B cell (primary cell): ENCODE results near the gene RASSF3. TPM values are rescaled to one million over a fixed set of nuclear protein-coding genes. Genes with fewer than 3 reads are reported as not detected.

Experiments
- ATAC-seq: fragments of 200-7000 bp; cut with Tn5 transposase; one replicate; pipeline ENCODE4 v1.10.0; 2021; ENCODE audit warnings: low read depth, mild to moderate bottlenecking, moderate number of reproducible peaks, moderate library complexity
- CTCF ChIA-PET: fragments of 350-600 bp; sonication (Branson Sonifier 250); formaldehyde crosslinking; loops from one replicate; lab custom pipeline; 2021; ENCODE audit warnings: antibody characterized with exemption, inconsistent platforms; lab: Charles Lee
- POLR2A ChIA-PET: fragments of 350-600 bp; sonication (Branson Sonifier 250); formaldehyde crosslinking; loops from one replicate; lab custom pipeline; 2021; ENCODE audit warnings: antibody characterized with exemption; lab: Charles Lee
- DNase-seq: peaks from one replicate; pipeline ENCODE4 v3.0.0; 2013
- H2AFZ ChIP-seq: 2 replicates; pipeline ENCODE4 v1.6.1; 2012; ENCODE audit warnings: mild to moderate bottlenecking, low read depth, low read length; ENCODE audit not compliant: insufficient read depth, poor library complexity, severe bottlenecking
- H3K27ac ChIP-seq, 2 donors: 1 replicate in 1 of 2; 2 replicates in 1 of 2; pipeline ENCODE4 v1.5.1; 2012 to 2013; ENCODE audit warnings: low read length in 2 of 2, mild to moderate bottlenecking in 2 of 2, moderate library complexity in 1 of 2
- H3K27me3 ChIP-seq, 4 experiments: fragments of 200-600 bp in 1 of 4; sonication (generic) in 1 of 4; replicated peaks in 1 of 4; 1 replicate in 2 of 4; 2 replicates in 2 of 4; pipeline versions ENCODE4 v1.6.1 to v1.7.0; 2013 to 2016; ENCODE audit warnings: low read length in 3 of 4, mild to moderate bottlenecking in 2 of 4, mixed read lengths in 1 of 4, moderate library complexity in 1 of 4; ENCODE audit not compliant: insufficient read depth in 4 of 4, control insufficient read depth in 3 of 4; ENCODE audit errors: control extremely low read depth in 1 of 4
- H3K36me3 ChIP-seq, 2 experiments: replicated peaks in 1 of 2; 1 replicate in 1 of 2; 2 replicates in 1 of 2; pipeline versions ENCODE4 v1.6.1 to v1.7.1; 2013; ENCODE audit warnings: low read length in 1 of 2; ENCODE audit not compliant: insufficient read depth in 2 of 2, control insufficient read depth in 1 of 2; ENCODE audit errors: control extremely low read depth in 1 of 2, extremely low read depth in 1 of 2
- H3K4me1 ChIP-seq, 2 donors: fragments of 200-600 bp in 1 of 2; sonication (generic) in 1 of 2; 1 replicate in 1 of 2; 2 replicates in 1 of 2; pipeline versions ENCODE4 v1.5.1 to v1.6.1; 2013 to 2017; ENCODE audit warnings: low read length in 2 of 2; ENCODE audit not compliant: control insufficient read depth in 2 of 2, insufficient read depth in 2 of 2
- H3K4me2 ChIP-seq: replicated peaks from 2 replicates; pipeline ENCODE3; 2012; ENCODE audit warnings: mild to moderate bottlenecking, low read depth, low read length; ENCODE audit not compliant: poor library complexity, severe bottlenecking
- H3K4me3 ChIP-seq, 5 experiments: fragments of 200-600 bp in 1 of 5; sonication (generic) in 1 of 5; 1 replicate in 3 of 5; 2 replicates in 2 of 5; pipeline versions ENCODE4 v1.5.1 to v1.7.0; 2011 to 2016; ENCODE audit warnings: low read length in 4 of 5, mild to moderate bottlenecking in 4 of 5, low read depth in 2 of 5, control low read depth in 1 of 5, moderate library complexity in 1 of 5; ENCODE audit not compliant: insufficient read depth in 1 of 5; ENCODE audit errors: control extremely low read depth in 1 of 5, extremely low read depth in 1 of 5
- H3K79me2 ChIP-seq: fragments of 200-600 bp; sonication (generic); one replicate; pipeline ENCODE4 v1.6.0; 2016; ENCODE audit warnings: low read length; ENCODE audit not compliant: control insufficient read depth, insufficient read depth
- H3K9ac ChIP-seq: fragments of 200-600 bp; sonication (generic); 2 replicates; pipeline ENCODE4 v1.6.1; 2017; ENCODE audit warnings: mild to moderate bottlenecking, low read length, moderate library complexity
- H3K9me3 ChIP-seq, 3 donors: one replicate each; pipeline versions ENCODE4 v1.6.1 to v1.7.1; 2013; ENCODE audit warnings: low read length in 2 of 3; ENCODE audit not compliant: control insufficient read depth in 2 of 3, insufficient read depth in 1 of 3; ENCODE audit errors: control extremely low read depth in 1 of 3
- H4K20me1 ChIP-seq: 2 replicates; pipeline ENCODE4 v1.6.0; 2012; ENCODE audit warnings: mild to moderate bottlenecking, low read length; ENCODE audit not compliant: insufficient read depth, control insufficient read depth, poor library complexity, severe bottlenecking
- H3K27ac Mint-ChIP-seq: one replicate; pipeline ENCODE4 v1.8.0; 2021; ENCODE audit warnings: mixed read lengths
- H3K27me3 Mint-ChIP-seq: one replicate; pipeline ENCODE4 v1.8.0; 2021; ENCODE audit warnings: mixed read lengths
- H3K4me1 Mint-ChIP-seq: one replicate; pipeline ENCODE4 v1.8.0; 2021; ENCODE audit warnings: mixed read lengths
- H3K4me3 Mint-ChIP-seq: one replicate; pipeline ENCODE4 v1.8.0; 2021; ENCODE audit warnings: mixed read lengths
- H3K9me3 Mint-ChIP-seq: one replicate; pipeline ENCODE4 v1.8.0; 2022; ENCODE audit warnings: mixed read lengths; ENCODE audit not compliant: insufficient read depth
- EZH2 ChIP-seq: IDR thresholded peaks from 2 replicates; pipeline ENCODE4 v1.6.1; 2012; ENCODE audit warnings: borderline replicate concordance, low read depth, mild to moderate bottlenecking, moderate library complexity, low read length; ENCODE audit not compliant: insufficient read depth, poor library complexity, severe bottlenecking
- WGBS: methylation state at CpG from one replicate; pipeline ENCODE4 v1.1.5; 2013; ENCODE audit warnings: missing lambda C conversion rate; ENCODE audit not compliant: insufficient coverage; 5-methylcytosine and 5-hydroxymethylcytosine counted together
- intact Hi-C: fragments of 100-400 bp; cut with micrococcal nuclease; formaldehyde crosslinking; loops from one replicate; pipeline ENCODE4 v1.10.0; 2022
- polyA plus RNA-seq: library from polyadenylated mRNA; depleted of rRNA; stranded (reverse); fragments of >200 nt; gene quantifications from 2 replicates; pipeline ENCODE4 v1.2.3, GENCODE V29; 2012
- total RNA-seq, 2 donors: library from RNA; stranded (reverse); fragments of 120-200 nt in 1 of 2; gene quantifications; 1 replicate in 1 of 2; 2 replicates in 1 of 2; pipeline versions ENCODE4 v1.2.3 to v1.2.4, GENCODE V29; 2013 to 2022
- TF ChIP-seq, protein P1 (sequence below): fragments of 200-600 bp; IDR thresholded peaks from one replicate; pipeline ENCODE4 v1.8.0; 2022; ENCODE audit warnings: antibody characterized with exemption, mild to moderate bottlenecking

The RASSF3 gene
- total and polyA plus RNA-seq, 2 donors (not counting 1 experiment from before 2014, with no cell fraction given), result 25.8 to 104 TPM

DNA sequence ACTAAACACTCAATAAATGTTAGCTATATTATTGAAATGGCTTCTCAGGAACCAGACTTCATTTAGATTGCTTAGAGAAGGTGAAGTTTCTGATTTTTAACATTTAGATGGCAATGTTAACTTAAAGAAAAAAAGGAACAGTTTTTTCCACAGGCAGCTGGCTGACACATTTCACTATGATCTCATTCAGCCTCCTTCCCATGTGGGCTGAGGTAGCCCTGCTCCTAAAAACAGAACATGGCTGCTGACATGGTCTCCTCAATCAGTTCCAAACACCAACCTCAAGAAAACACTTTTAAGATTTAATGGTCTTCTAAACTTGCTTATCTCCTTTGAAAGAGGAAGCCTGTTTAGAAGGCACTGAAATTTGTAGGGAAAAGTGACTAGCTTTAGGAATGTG, 125.1 kb downstream of the RASSF3 start:
- intact Hi-C loops, result no loop called here
- H2AFZ ChIP-seq, result no peak overlapping the region
- H3K4me3 Mint-ChIP-seq, result no peak overlapping the region

DNA sequence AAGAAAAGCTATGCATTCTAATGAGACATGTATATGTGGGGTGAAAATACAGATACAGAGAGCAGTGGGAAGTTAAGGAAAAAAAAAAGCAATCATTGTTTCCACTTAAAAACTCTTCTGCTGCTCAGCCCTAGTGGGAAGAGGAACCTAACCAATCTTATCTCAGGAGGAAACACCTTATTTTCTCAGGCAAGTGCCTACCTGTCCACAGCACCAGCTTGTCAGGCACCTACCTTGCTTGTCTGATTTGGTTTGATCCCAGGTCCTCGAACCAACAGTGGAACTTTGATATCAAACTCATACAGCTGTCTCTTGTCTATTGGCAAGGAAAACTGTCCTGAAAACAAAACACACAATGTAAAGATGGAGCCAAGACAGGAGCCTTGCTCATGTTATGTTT, 126.5 kb downstream of the RASSF3 start:
- Mint-ChIP-seq H3K27me3 (no peaks in the 10 kb centered on the region), H3K4me1 (no peaks in the 10 kb centered on the region), H3K27ac (no peak overlapping the region), H3K4me3 (no peak overlapping the region), H3K9me3 (no peaks in the 10 kb centered on the region)
- H3K27me3 ChIP-seq, result no peaks in the 10 kb centered on the region
- ATAC-seq (no peak), DNase-seq (no peak)
- H3K4me1 ChIP-seq, result no peaks in the 10 kb centered on the region
- no peaks in the 10 kb centered on the region for H3K79me2 ChIP-seq
- H2AFZ ChIP-seq, result no peak overlapping the region
- no peak overlapping the region for H3K4me3 ChIP-seq
- CTCF ChIA-PET, result no interaction called here
- POLR2A ChIA-PET, result no interaction called here
- peaks cover 2 to 44% of the 10 kb centered on the region in 2 experiments for H3K36me3 ChIP-seq
- intact Hi-C loops, result no loop called here
- no peak for TF ChIP-seq EZH2
- TF ChIP-seq, protein P1, sequence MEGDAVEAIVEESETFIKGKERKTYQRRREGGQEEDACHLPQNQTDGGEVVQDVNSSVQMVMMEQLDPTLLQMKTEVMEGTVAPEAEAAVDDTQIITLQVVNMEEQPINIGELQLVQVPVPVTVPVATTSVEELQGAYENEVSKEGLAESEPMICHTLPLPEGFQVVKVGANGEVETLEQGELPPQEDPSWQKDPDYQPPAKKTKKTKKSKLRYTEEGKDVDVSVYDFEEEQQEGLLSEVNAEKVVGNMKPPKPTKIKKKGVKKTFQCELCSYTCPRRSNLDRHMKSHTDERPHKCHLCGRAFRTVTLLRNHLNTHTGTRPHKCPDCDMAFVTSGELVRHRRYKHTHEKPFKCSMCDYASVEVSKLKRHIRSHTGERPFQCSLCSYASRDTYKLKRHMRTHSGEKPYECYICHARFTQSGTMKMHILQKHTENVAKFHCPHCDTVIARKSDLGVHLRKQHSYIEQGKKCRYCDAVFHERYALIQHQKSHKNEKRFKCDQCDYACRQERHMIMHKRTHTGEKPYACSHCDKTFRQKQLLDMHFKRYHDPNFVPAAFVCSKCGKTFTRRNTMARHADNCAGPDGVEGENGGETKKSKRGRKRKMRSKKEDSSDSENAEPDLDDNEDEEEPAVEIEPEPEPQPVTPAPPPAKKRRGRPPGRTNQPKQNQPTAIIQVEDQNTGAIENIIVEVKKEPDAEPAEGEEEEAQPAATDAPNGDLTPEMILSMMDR, result no peak
- H3K9me3 ChIP-seq, result no peaks in the 10 kb centered on the region
- WGBS, result 67% methylated on average over 1 of the region's 1 CpG
- H3K4me2 ChIP-seq, result no peak overlapping the region
- no peak overlapping the region for H3K27ac ChIP-seq
- H4K20me1 ChIP-seq, result no peaks in the 10 kb centered on the region
- no peak overlapping the region for H3K9ac ChIP-seq

More for the DNA sequence above, 125.1 kb downstream of the RASSF3 start:
- DNase-seq, result no peak
- Histone ChIP-seq H3K27me3 (no peaks in the 10 kb centered on the region), H4K20me1 (no peaks in the 10 kb centered on the region), H3K27ac (no peak overlapping the region), H3K9me3 (no peaks in the 10 kb centered on the region), H3K4me1 (peaks cover 4 to 5% of the 10 kb centered on the region in 2 donors), H3K4me2 (no peak overlapping the region), H3K79me2 (no peaks in the 10 kb centered on the region), H3K4me3 (no peak overlapping the region), H3K9ac (no peak overlapping the region), H3K36me3 (peaks cover 0 to 42% of the 10 kb centered on the region in 2 experiments)
- CTCF ChIA-PET, result interaction anchor here (1.3 kb wide), 1 partner anchor 38 kb away, joined by 3 read pairs; no protein-coding TSS in a partner anchor
- TF ChIP-seq, protein P1, result no peak
- no peak for TF ChIP-seq EZH2
- peaks cover 8% of the 10 kb centered on the region for H3K4me1 Mint-ChIP-seq
- H3K27me3 Mint-ChIP-seq, result no peaks in the 10 kb centered on the region
- ATAC-seq, result no peak
- H3K9me3 Mint-ChIP-seq, result no peaks in the 10 kb centered on the region
- POLR2A ChIA-PET, result no interaction called here
- no peak overlapping the region for H3K27ac Mint-ChIP-seq
